GM20000 (cell line): ENCODE data around the gene HTR1D.
A peak's percentile ranks its signal among the peaks of the same experiment; 100 is the strongest.
"Not testable (repeated sequence)": the region's sequence is repeated elsewhere in the genome, so short reads cannot be mapped to it uniquely, and the experiment has no call there.

ENCODE experiments used
- DNase-seq: peaks from one replicate; pipeline ENCODE4 v3.0.0; 2012; ENCODE audit warnings: low spot score
- CTCF ChIP-seq: IDR thresholded peaks from 2 replicates; pipeline ENCODE4 v1.5.1; 2012; ENCODE audit warnings: mild to moderate bottlenecking, control low read depth; ENCODE audit errors: extremely low read depth, missing control alignments

Gene HTR1D

GRCh38 chr1:23224739-23225648 is 7.7 kb upstream of the HTR1D start:
- no peak for DNase-seq
- no peak for TF ChIP-seq CTCF

GRCh38 chr1:23223963-23224362 is 6.7 kb upstream of the HTR1D start:
- DNase-seq = not testable (repeated sequence)

GRCh38 chr1:23223490-23223951 is 6.2 kb upstream of the HTR1D start:
- DNase-seq = not testable (repeated sequence)

GRCh38 chr1:23222742-23223141 is 5.4 kb upstream of the HTR1D start:
- DNase-seq = no peak
- TF ChIP-seq CTCF = no peak

GRCh38 chr1:23222331-23222730 is 5.0 kb upstream of the HTR1D start:
- TF ChIP-seq CTCF = no peak
- no peak for DNase-seq

- no peak for TF ChIP-seq CTCF
- DNase-seq = no peak
Measured at GRCh38 chr1:23221107-23221506, 3.8 kb upstream of the HTR1D start.

- TF ChIP-seq CTCF = peak; percentile 44
- peak; percentile 77 for DNase-seq
Measured at GRCh38 chr1:23216771-23217420, 406 bp downstream of the HTR1D start.

GRCh38 chr1:23215751-23216449 is 1.4 kb downstream of the HTR1D start:
- no peak for DNase-seq
- no peak for TF ChIP-seq CTCF
